HG02763 (cell line): Measurements from ENCODE around the gene TRABD2B.

Experiments used
- ATAC-seq: cut with Tn5 transposase; IDR thresholded peaks from one replicate; pipeline ENCODE4 v1.9.1; 2021; ENCODE audit warnings: mild to moderate bottlenecking, moderate library complexity; ENCODE audit not compliant: unreplicated experiment

The TRABD2B gene

DNA sequence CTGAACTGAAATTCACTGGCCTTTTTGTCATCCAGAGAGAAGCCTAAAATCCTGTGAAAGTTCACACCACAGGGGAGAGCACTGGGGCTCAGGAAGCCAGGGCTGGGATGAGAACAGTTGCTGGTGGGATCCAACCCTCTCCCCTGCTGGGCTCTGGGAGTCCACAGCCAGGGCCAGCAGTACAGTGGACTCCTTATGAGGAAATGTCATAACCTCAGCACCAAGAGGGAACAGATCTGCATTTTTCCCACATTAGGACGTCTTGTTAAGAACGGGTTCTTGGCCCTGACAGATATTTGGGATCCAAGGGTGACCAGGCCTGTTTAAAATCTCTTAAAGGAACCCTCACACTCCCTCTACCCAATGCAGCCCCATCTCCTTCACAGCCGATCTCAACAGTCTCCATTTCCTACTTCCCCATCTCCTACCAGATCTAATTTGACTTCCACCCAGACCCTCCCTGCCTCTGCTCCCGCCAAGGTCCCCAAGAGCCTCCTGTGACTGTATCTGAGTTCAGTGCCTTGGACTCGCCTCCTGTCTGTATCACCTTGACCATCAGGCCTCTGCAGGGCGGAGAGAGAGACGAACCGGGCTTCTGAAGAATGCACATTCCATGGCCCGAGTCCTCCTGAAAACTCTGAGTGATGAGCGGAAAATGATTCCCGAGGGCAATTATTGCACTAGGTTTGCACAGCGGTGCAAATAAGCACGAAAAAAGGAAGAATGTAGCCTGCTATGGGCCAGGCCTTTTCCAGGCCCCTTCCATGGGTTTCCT lies 159.9 kb downstream of the TRABD2B start:
- no peak for ATAC-seq

- no peak for ATAC-seq
These were observed 161.8 kb downstream of the TRABD2B start for GRCh38 chr1:47835409-47835808.

DNA sequence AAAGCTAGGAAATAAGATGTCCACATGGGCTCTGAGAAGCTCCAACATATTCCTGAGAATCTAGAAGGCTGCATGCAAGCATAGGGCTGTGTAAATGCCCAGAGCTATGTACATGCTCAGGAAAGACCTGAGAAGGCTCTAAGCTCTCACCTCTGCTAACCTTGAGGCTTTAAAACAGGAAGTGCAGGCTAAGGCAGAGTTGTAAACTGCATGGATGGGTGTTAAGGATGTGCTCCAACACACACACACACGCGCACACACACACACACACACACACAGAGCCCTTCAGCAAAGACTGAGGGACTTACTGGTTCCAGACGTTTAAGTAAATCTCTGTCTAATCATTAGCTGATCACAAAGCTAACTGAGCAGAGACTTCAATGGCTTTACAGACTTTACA lies 162.9 kb downstream of the TRABD2B start:
- no peak for ATAC-seq

GRCh38 chr1:47830641-47831333 lies 166.4 kb downstream of the TRABD2B start:
- ATAC-seq, result no peak

DNA sequence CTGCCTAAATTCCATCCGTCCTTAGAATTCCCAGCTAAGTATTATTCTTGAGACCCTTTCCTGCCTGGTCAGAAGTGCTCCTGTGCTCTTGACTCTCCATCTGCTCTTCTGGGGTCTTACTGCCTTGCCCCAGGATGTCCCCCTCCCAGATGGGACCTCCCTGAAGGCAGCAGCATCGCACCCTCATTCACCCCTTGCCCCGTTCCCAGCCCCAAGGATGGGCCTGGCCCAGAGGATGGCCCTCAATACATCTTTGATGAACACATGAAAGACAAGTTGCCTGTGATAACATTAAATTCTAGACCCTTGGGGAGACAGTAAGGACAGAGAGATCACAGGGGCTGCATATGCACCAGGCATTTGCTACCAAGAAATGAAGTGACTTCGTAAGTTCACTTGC lies 167.2 kb downstream of the TRABD2B start:
- no peak for ATAC-seq

- no peak for ATAC-seq
These were observed 168.2 kb downstream of the TRABD2B start for GRCh38 chr1:47828978-47829377.

DNA sequence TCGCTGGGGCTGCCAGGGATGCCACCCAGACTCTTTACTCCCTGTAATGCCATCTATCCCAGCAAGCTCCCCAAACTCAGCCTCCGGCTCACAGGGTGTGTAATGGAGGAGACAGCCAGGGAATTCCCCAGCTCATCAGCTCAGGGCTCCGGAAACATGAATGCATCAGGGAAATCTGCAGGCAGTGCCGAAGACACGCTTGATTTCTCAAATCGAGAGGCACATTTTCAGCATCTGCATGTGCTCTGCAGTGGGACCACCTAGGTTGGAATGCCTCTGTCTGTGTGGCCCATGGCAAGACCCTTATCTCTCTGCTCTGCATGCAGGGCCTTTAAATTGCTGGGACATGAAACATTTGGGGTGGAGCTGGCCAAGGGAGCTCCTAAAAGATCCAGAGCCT lies 170.1 kb downstream of the TRABD2B start:
- ATAC-seq, result no peak

DNA sequence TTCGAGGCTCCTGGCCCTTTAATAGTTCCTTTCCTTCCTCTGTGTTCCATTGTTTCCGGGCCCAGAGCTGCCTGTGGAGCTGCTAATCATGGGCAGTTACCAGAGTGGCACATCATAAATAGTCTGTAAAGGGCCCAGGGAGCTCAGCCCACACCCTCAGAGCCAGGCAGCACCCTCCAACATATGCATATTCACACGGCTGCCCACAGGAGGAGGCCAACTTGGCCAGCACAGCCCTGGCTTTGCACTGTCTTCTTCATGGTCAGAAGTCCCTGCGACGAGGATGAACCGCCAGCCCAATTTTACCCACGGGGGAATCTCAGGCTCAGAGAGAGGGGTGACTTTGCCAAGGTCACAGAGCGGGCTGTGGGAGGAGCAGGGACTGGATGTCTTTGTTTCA lies 172.5 kb downstream of the TRABD2B start:
- no peak for ATAC-seq

- ATAC-seq, result no peak
These were observed 172.9 kb downstream of the TRABD2B start for GRCh38 chr1:47824297-47824696.

DNA sequence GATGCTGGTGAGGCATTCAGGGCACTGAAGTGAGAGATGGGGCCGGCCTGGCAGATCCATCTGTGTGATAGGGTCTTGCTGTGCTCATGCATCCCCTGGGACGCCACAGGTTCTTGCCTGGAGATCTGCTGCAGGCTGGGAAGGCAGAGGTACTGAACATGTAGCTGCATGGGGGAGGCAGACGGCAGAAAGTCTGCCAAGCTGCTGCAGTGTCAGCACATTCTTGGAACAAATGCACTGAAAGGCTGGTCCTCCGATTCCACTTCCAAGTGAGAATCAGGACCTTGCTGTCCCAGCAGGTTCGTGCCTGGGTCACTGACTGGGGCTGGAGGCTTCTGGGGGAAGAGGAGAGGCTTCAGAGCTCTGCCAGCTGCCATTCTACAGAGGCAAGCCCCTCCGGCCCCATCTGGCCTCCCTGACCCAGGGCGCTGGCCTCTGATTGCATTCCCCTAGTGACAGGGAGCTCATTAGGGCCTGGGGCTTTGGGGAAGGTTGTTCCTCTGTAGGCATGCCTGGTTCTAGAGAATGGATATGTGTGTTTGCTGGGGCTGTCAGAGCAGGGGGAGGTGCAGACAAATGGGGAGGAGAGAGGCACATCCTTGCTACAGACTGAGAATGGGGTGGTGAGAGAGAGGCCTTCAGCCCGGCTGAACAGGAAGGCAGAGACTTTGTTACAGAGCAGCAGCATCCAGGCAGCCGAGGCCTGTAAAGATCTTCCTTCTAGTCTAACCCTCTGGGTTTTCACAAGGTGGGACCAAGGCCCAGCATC lies 174.0 kb downstream of the TRABD2B start:
- ATAC-seq, result no peak

DNA sequence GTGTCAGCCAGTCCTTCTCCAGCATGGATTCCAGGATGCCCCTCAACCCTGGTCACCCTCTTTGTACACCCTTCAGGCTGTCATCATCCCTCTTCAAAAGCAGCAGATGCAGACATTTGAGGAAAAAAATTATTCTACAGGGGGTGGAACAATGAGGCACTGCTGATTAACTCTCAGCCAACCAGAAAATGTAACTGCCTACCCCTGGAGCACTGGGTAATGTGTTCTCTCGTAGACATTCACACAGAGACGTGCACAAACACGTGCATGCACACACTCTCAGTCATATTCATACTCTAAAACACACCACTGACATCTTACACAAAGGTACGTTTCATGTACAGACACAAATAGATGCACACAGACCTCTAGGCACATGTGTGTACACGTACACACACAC lies 175.4 kb downstream of the TRABD2B start:
- no peak for ATAC-seq

- no peak for ATAC-seq
These were observed 177.7 kb downstream of the TRABD2B start for GRCh38 chr1:47819574-47819888.

- ATAC-seq, result no peak
These were observed 178.3 kb downstream of the TRABD2B start for GRCh38 chr1:47818682-47819573.

DNA sequence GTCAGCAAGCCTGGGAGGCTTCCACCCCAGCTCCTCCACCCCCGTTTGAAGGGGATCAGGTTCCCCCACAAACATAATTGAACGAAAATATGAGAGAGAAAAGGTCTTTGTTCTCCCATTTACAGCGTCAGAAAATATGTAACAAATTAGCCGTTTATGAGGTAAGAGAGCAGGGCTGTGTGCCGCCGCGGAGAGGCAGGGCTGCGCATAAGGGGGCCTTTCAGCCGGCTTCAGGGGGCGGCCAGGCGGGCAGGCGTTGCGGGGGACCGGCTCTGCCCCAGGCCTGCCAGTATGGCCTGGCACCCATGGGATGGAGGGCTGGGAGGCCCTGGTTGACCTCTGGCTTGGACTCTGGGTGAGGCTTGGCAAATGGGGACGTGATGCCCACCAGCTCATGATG lies 179.3 kb downstream of the TRABD2B start:
- no peak for ATAC-seq

DNA sequence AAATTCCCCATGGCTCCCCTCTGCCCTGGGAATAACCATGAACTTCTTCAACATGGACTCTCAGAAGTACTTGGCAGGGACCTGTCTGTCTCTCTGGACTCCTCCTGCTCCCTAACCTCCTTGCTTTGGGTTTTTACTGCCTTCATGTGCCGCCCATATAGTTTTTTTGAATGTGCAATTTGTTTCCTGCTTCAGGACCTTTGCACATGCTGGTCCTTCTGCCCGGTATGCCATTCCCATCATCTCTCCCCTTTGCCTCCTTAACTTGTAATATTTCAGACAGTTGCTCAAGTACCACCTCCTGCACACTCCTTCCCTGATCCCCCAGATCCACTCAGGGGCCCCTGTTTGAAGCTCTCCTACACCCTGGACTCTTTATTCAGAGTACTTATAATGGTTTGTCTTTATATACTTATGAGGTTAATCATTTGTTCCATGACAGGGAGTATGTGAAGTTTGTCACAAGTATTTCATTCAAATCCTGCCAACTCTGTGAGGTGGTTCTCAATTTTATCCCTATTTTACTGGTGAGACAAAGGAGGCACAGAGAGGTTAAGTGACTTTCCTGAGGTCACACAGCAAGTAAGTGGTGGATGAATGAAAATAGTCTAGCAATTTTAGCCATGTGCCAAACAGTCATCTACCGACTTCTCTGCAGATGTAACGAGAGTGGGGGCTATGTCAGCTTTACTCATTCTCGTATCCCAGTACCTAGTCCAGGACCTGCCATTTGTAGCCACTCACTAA lies 180.7 kb downstream of the TRABD2B start:
- ATAC-seq, result no peak

- no peak for ATAC-seq
These were observed 182.4 kb downstream of the TRABD2B start for GRCh38 chr1:47814612-47815395.

- ATAC-seq, result no peak
These were observed 183.2 kb downstream of the TRABD2B start for GRCh38 chr1:47813970-47814369.

DNA sequence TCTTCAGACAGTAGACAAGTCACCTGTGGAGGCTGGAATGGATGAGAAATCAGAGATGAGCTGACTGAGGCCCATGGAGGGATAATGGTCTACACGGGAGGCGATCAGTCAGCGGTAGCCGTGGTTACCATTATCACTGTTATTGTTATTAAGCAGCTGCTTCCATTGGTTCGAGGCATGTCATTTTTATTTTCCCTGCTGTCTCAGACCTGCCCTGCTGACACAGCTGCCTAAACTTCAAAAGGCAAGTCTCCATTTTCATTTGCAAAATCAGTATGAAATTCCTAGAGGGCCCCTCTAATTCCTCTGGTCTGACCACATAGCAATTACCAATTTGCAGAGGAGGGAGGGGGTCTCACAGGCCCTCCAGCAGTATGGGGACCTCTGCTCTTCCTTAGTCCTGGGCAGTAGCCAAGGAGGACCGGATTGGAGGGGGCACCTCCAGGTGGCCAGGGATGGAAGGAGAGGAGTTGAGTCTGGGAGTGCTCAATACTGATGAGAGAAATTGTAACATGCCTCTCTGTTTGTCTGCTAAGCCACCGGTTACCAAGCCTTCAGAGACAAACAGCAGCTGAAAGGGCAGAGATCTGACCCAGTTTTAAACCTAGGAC lies 184.2 kb downstream of the TRABD2B start:
- ATAC-seq, result no peak
